GM12878 (cell line): ENCODE data around the gene BPIFB4.
"Not testable (repeated sequence)": the region's sequence is repeated elsewhere in the genome, so short reads cannot be mapped to it uniquely, and the experiment has no call there.

ENCODE experiments used
- CTCF ChIP-seq, 3 experiments: IDR thresholded peaks in 2 of 3; conservative IDR thresholded peaks in 1 of 3; 2 replicates each; pipeline ENCODE4 v1.5.1; 2011; ENCODE audit warnings: low read depth in 3 of 3, low read length in 3 of 3, mild to moderate bottlenecking in 3 of 3, control low read depth in 2 of 3, moderate library complexity in 2 of 3, inconsistent platforms in 1 of 3, mixed read lengths in 1 of 3; ENCODE audit not compliant: control insufficient read depth in 2 of 3, insufficient read depth in 1 of 3; ENCODE audit errors: extremely low read depth in 1 of 3
- EP300 ChIP-seq, 2 experiments: fragments of 150-350 bp in 1 of 2; IDR thresholded peaks; 2 replicates each; pipeline ENCODE4 v1.6.1; 2011 to 2012; ENCODE audit warnings: low read depth in 2 of 2, low read length in 2 of 2, borderline replicate concordance in 1 of 2, improper control_type of control experiment in 1 of 2, inconsistent platforms in 1 of 2; ENCODE audit not compliant: control insufficient read depth in 1 of 2
- ETV6 ChIP-seq, 2 experiments: fragments of 450-650 bp in 1 of 2; IDR thresholded peaks in 1 of 2; conservative IDR thresholded peaks in 1 of 2; 2 replicates each; pipeline ENCODE4 v1.6.1; 2014; ENCODE audit warnings: antibody characterized with exemption in 1 of 2, borderline replicate concordance in 1 of 2, low read depth in 1 of 2, mild to moderate bottlenecking in 1 of 2, moderate library complexity in 1 of 2
- EZH2 ChIP-seq: IDR thresholded peaks from 2 replicates; pipeline ENCODE4 v1.6.1; 2012; ENCODE audit warnings: low read depth, mild to moderate bottlenecking, control low read depth, inconsistent platforms, low read length, borderline replicate concordance; ENCODE audit not compliant: control insufficient read depth
- FOXK2 ChIP-seq: fragments of 450-650 bp; IDR thresholded peaks from 2 replicates; pipeline ENCODE4 v1.6.1; 2017; ENCODE audit warnings: mild to moderate bottlenecking, moderate library complexity
- NR2C2 ChIP-seq: IDR thresholded peaks from 2 replicates; pipeline ENCODE4 v1.6.1; 2011; ENCODE audit warnings: borderline replicate concordance, low read depth; ENCODE audit not compliant: control insufficient read depth, insufficient read length
- PAX5 ChIP-seq: IDR thresholded peaks from 2 replicates; pipeline ENCODE4 v1.6.1; 2011; ENCODE audit warnings: low read depth, low read length, borderline replicate concordance
- POLR2AphosphoS5 ChIP-seq: IDR thresholded peaks from 2 replicates; pipeline ENCODE4 v1.6.1; 2011; ENCODE audit warnings: mild to moderate bottlenecking, low read length, inconsistent platforms
- RELA ChIP-seq: fragments of 450-650 bp; IDR thresholded peaks from 2 replicates; pipeline ENCODE4 v1.8.0; 2014; ENCODE audit warnings: borderline replicate concordance; ENCODE audit not compliant: partially characterized antibody
- YY1 ChIP-seq: IDR thresholded peaks from 2 replicates; pipeline ENCODE4 v1.6.1; 2011; ENCODE audit warnings: low read depth, mild to moderate bottlenecking, low read length
- TF ChIP-seq, protein P1 (sequence below): IDR thresholded peaks from 2 replicates; pipeline ENCODE4 v1.6.1; 2012; ENCODE audit warnings: mild to moderate bottlenecking, low read depth, low read length
- TF ChIP-seq, protein P2 (sequence below): fragments of 450-650 bp; conservative IDR thresholded peaks from 2 replicates; pipeline ENCODE4 v1.6.1; 2017; ENCODE audit warnings: mild to moderate bottlenecking, moderate library complexity

DNA sequence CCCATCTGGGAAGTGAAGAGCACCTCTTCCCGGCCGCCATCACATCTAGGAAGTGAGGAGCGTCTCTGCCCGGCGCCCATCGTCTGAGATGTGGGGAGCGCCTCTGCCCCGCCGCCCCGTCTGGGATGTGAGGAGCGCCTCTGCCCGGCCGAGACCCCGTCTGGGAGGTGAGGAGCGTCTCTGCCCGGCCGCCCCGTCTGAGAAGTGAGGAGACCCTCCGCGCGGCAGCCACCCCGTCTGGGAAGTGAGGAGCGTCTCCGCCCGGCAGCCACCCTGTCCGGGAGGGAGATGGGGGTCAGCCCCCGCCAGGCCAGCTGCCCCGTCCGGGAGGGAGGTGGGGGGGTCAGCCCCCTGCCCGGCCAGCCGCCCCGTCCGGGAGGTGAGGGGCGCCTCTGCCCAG lies 36.1 kb downstream of the BPIFB4 start:
- TF ChIP-seq, protein P1, sequence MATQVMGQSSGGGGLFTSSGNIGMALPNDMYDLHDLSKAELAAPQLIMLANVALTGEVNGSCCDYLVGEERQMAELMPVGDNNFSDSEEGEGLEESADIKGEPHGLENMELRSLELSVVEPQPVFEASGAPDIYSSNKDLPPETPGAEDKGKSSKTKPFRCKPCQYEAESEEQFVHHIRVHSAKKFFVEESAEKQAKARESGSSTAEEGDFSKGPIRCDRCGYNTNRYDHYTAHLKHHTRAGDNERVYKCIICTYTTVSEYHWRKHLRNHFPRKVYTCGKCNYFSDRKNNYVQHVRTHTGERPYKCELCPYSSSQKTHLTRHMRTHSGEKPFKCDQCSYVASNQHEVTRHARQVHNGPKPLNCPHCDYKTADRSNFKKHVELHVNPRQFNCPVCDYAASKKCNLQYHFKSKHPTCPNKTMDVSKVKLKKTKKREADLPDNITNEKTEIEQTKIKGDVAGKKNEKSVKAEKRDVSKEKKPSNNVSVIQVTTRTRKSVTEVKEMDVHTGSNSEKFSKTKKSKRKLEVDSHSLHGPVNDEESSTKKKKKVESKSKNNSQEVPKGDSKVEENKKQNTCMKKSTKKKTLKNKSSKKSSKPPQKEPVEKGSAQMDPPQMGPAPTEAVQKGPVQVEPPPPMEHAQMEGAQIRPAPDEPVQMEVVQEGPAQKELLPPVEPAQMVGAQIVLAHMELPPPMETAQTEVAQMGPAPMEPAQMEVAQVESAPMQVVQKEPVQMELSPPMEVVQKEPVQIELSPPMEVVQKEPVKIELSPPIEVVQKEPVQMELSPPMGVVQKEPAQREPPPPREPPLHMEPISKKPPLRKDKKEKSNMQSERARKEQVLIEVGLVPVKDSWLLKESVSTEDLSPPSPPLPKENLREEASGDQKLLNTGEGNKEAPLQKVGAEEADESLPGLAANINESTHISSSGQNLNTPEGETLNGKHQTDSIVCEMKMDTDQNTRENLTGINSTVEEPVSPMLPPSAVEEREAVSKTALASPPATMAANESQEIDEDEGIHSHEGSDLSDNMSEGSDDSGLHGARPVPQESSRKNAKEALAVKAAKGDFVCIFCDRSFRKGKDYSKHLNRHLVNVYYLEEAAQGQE, result not testable (repeated sequence)
- TF ChIP-seq EZH2; FOXK2; CTCF (IDR thresholded peaks at IDR 0.05 in 2 of 3, conservative IDR thresholded peaks at IDR 0.05 in 1 of 3; ENCODE audit: control insufficient read depth in 2 of 3, extremely low read depth in 1 of 3, insufficient read depth in 1 of 3, low read depth in 3 of 3, low read length in 3 of 3); EP300 (IDR thresholded peaks at IDR 0.05; ENCODE audit: borderline replicate concordance in 1 of 2, control insufficient read depth in 1 of 2, low read depth in 2 of 2, low read length in 2 of 2); POLR2AphosphoS5; RELA; ETV6 (conservative IDR thresholded peaks at IDR 0.05 in 1 of 2, IDR thresholded peaks at IDR 0.05 in 1 of 2; ENCODE audit: borderline replicate concordance in 1 of 2, low read depth in 1 of 2); NR2C2; YY1; PAX5: not testable (repeated sequence)
- TF ChIP-seq, protein P2, sequence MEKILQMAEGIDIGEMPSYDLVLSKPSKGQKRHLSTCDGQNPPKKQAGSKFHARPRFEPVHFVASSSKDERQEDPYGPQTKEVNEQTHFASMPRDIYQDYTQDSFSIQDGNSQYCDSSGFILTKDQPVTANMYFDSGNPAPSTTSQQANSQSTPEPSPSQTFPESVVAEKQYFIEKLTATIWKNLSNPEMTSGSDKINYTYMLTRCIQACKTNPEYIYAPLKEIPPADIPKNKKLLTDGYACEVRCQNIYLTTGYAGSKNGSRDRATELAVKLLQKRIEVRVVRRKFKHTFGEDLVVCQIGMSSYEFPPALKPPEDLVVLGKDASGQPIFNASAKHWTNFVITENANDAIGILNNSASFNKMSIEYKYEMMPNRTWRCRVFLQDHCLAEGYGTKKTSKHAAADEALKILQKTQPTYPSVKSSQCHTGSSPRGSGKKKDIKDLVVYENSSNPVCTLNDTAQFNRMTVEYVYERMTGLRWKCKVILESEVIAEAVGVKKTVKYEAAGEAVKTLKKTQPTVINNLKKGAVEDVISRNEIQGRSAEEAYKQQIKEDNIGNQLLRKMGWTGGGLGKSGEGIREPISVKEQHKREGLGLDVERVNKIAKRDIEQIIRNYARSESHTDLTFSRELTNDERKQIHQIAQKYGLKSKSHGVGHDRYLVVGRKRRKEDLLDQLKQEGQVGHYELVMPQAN, result not testable (repeated sequence)
